Stimulated activated naive B cell treated with anti-CD40 and anti-IgM and Interleukin-4, amounts not matched to agents 10 μg/mL and 1 μg/mL and 100 μg/mL, for 72 hours (primary cell): ENCODE results near the gene SHE.

Experiments used
- ATAC-seq, 2 donors: fragments of 150-1000 bp; cut with Tn5 transposase; replicated peaks; 2 replicates each; pipeline ENCODE4 v1.10.0; 2021; ENCODE audit warnings: moderate library complexity in 1 of 2
- DNase-seq: peaks from one replicate; pipeline ENCODE4 v3.0.0; 2021
- H3K27ac Mint-ChIP-seq: one replicate; pipeline ENCODE4 v1.8.0; 2022; ENCODE audit warnings: mild to moderate bottlenecking, mixed read lengths
- H3K27me3 Mint-ChIP-seq, 2 donors: one replicate each; pipeline ENCODE4 v1.8.0; 2022; ENCODE audit warnings: mixed read lengths in 2 of 2
- H3K36me3 Mint-ChIP-seq, 2 donors: one replicate each; pipeline ENCODE4 v1.8.0; 2022; ENCODE audit warnings: mixed read lengths in 2 of 2, mild to moderate bottlenecking in 1 of 2
- H3K4me1 Mint-ChIP-seq, 2 donors: one replicate each; pipeline ENCODE4 v1.8.0; 2022; ENCODE audit warnings: mixed read lengths in 2 of 2, mild to moderate bottlenecking in 1 of 2
- H3K4me3 Mint-ChIP-seq, 2 donors: one replicate each; pipeline ENCODE4 v1.8.0; 2022; ENCODE audit warnings: mild to moderate bottlenecking in 2 of 2, mixed read lengths in 2 of 2, moderate library complexity in 1 of 2
- H3K9me3 Mint-ChIP-seq, 2 donors: one replicate each; pipeline ENCODE4 v1.8.0; 2022; ENCODE audit warnings: mixed read lengths in 2 of 2, mild to moderate bottlenecking in 1 of 2

The SHE gene

DNA sequence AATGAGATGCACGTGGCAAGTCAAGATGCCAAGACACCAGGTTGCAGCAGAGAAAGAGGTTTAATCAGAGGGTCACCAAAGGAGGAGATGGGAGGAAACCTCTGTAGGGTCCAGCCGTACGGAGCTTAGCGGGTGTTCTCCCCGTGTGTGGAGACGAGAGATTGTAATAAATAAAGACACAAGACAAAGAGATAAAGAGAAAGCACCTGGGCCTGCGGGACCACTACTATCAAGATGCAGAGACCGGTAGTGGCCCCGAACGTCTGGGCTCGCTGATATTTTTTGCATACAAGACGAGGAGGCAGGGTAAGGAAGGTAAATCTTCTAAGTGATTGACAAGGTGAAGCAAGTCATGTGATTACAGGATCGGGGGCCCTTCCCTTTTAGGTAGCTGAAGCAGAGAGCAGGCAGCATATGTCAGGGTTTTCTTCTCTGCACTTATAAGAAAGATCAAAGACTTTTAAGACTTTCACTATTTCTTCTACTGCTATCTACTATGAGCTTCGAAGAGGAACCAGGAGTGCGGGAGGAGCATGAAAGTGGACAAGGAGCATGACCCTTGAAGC is 41.4 kb downstream of the SHE start:
- Mint-ChIP-seq H3K4me1 (peaks cover 11 to 12% of the 10 kb centered on the region in 2 donors), H3K36me3 (peaks cover 7 to 13% of the 10 kb centered on the region in 2 donors), H3K27ac (no peak overlapping the region), H3K4me3 (no peak overlapping the region), H3K27me3 (peaks cover 0 to 6% of the 10 kb centered on the region in 2 donors), H3K9me3 (no peaks in the 10 kb centered on the region)
- ATAC-seq = no peak
- no peak for DNase-seq

DNA sequence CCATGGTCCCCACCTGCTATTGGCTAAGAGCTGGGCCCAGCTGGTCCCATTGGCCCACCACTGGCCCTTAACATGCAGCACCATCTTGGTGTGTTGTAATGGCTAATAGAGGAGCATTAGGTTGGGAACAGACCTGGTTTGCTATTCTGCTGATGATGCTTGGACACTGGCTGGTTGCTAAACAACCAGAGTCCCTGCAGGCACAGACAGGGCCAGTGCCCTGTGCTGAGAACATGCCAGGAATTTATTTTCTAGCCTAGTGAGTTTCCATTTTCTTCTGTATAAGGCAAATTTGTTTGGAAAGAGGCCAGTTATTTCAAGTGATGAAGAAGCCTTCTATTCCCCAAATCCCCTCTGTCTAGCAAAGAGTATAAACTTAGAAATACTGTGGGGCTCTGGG is 43.1 kb downstream of the SHE start:
- DNase-seq (no peak), ATAC-seq (no peak)
- H3K27me3 Mint-ChIP-seq = no peaks in the 10 kb centered on the region
- no peak overlapping the region for H3K4me3 Mint-ChIP-seq
- H3K36me3 Mint-ChIP-seq = peaks cover 9 to 22% of the 10 kb centered on the region in 2 donors
- no peaks in the 10 kb centered on the region for H3K9me3 Mint-ChIP-seq
- H3K4me1 Mint-ChIP-seq = peaks cover 11 to 14% of the 10 kb centered on the region in 2 donors
- no peak overlapping the region for H3K27ac Mint-ChIP-seq

GRCh38 chr1:154456631-154457030 is 45.6 kb downstream of the SHE start:
- no peak for DNase-seq
- H3K36me3 Mint-ChIP-seq = peaks cover 15 to 37% of the 10 kb centered on the region in 2 donors
- no peak for ATAC-seq
- peaks cover 6 to 9% of the 10 kb centered on the region in 2 donors for H3K27me3 Mint-ChIP-seq
- H3K27ac Mint-ChIP-seq = no peak overlapping the region
- H3K4me3 Mint-ChIP-seq = no peak overlapping the region
- H3K9me3 Mint-ChIP-seq = no peaks in the 10 kb centered on the region
- peaks cover 17 to 19% of the 10 kb centered on the region in 2 donors for H3K4me1 Mint-ChIP-seq

GRCh38 chr1:154454386-154455120 is 47.7 kb downstream of the SHE start:
- Mint-ChIP-seq H3K27me3 (peaks cover 6 to 15% of the 10 kb centered on the region in 2 donors), H3K27ac (no peak overlapping the region), H3K4me1 (peaks cover 17 to 19% of the 10 kb centered on the region in 2 donors), H3K9me3 (no peaks in the 10 kb centered on the region), H3K4me3 (no peak overlapping the region), H3K36me3 (peaks cover 15 to 49% of the 10 kb centered on the region in 2 donors)
- DNase-seq = no peak
- peak; percentile 69 to 72 for ATAC-seq

DNA sequence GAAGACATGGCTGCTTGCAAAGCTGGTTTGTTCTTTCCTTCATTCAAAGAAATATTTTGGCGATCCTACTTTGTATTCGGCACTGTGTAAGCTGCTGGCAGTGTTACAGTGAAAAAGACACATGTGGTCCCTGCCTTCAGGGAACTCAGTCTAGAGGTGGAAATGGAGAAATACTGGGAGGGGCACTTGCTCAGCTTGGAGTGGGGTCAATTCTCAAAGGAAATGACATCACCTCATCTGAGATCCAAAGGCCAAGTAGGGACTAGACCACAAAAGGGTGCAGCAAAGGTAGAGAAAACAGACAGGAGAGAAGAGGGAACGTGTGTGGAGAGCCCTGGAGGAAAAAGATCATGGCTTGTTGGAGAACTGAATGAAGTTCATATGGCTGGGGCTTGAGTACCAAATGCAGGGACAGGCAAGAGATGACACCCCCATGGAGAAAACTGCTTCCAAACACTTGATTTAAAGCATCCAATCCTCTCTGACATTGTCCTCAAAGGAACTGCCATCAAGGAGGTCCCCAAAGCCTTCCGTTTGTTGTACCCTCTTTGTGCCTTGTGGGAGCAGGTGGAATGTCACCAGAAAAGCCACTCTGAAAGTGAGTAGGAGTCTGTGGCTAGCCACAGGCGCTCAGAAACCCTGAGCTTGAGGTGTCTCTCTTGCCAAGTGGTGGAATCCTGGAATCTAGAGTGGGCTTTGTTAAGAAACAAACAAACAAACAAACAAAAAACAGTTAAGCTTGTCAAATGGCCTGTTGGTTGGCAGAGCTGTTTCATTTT is 48.4 kb downstream of the SHE start:
- no peaks in the 10 kb centered on the region for H3K9me3 Mint-ChIP-seq
- H3K27me3 Mint-ChIP-seq = peaks cover 6 to 15% of the 10 kb centered on the region in 2 donors
- peaks cover 17 to 19% of the 10 kb centered on the region in 2 donors for H3K4me1 Mint-ChIP-seq
- no peak overlapping the region for H3K27ac Mint-ChIP-seq
- DNase-seq (no peak), ATAC-seq (peak in 1 of 2 donors; percentile 41)
- peaks cover 15 to 50% of the 10 kb centered on the region in 2 donors for H3K36me3 Mint-ChIP-seq
- no peak overlapping the region for H3K4me3 Mint-ChIP-seq

DNA sequence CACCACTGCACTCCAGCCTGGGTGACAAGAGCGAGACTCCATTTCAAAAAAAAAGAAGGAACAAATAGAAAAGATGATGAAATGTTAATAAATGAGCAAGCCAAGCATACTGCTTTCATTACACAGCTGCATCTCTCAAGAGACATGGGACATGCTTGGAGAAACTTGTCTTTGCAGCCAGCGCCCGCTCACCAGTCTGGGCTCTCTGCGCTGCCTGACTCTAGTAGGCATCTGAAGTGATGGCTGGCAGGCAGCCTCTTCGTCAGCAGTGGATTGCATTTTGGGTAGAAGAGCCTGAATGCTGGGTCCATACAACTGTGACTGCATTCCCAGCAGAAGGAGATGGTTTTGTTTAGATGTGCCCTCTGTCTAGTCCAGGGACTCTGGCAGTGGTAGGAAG is 49.1 kb downstream of the SHE start:
- no peak for DNase-seq
- H3K27ac Mint-ChIP-seq = no peak overlapping the region
- H3K4me3 Mint-ChIP-seq = no peak overlapping the region
- peaks cover 17 to 19% of the 10 kb centered on the region in 2 donors for H3K4me1 Mint-ChIP-seq
- peaks cover 15 to 46% of the 10 kb centered on the region in 2 donors for H3K36me3 Mint-ChIP-seq
- H3K9me3 Mint-ChIP-seq = no peaks in the 10 kb centered on the region
- H3K27me3 Mint-ChIP-seq = peaks cover 6 to 15% of the 10 kb centered on the region in 2 donors
- ATAC-seq = no peak

- Mint-ChIP-seq H3K4me1 (peaks cover 5 to 9% of the 10 kb centered on the region in 2 donors), H3K9me3 (no peaks in the 10 kb centered on the region), H3K36me3 (peaks cover 14 to 49% of the 10 kb centered on the region in 2 donors), H3K4me3 (no peak overlapping the region), H3K27ac (no peak overlapping the region), H3K27me3 (peaks cover 17 to 23% of the 10 kb centered on the region in 2 donors)
- ATAC-seq (no peak), DNase-seq (no peak)
Measured at GRCh38 chr1:154448331-154448811, 53.8 kb downstream of the SHE start.

DNA sequence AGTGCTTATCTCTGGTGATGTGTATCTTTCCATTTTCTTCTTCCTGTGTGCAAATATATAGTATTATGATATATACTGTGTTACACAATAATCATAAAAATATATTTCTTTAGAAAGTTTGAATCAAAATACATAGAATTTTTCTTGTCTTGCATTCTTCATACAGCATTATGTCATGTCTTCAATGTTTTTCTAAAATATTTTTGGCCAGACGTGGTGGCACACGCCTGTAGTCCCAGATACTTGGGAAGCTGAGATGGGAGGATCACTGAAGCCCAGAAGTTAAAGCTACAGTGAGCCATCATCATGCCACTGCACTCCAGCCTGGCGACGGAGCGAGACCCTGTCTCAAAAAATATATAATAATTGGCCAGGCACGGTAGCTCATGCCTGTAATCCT is 55.4 kb downstream of the SHE start:
- Mint-ChIP-seq H3K4me1 (peaks cover 5 to 11% of the 10 kb centered on the region in 2 donors), H3K9me3 (no peaks in the 10 kb centered on the region), H3K4me3 (no peak overlapping the region), H3K27ac (no peak overlapping the region), H3K27me3 (peaks cover 16% of the 10 kb centered on the region in 2 donors), H3K36me3 (peaks cover 7 to 44% of the 10 kb centered on the region in 2 donors)
- ATAC-seq (no peak), DNase-seq (no peak)

- Mint-ChIP-seq H3K36me3 (peaks cover 6 to 43% of the 10 kb centered on the region in 2 donors), H3K27ac (no peak overlapping the region), H3K4me1 (peaks cover 8 to 16% of the 10 kb centered on the region in 2 donors), H3K9me3 (no peaks in the 10 kb centered on the region), H3K4me3 (no peak overlapping the region), H3K27me3 (peaks cover 13 to 14% of the 10 kb centered on the region in 2 donors)
- ATAC-seq (no peak), DNase-seq (no peak)
Measured at GRCh38 chr1:154446292-154446691, 55.9 kb downstream of the SHE start.

DNA sequence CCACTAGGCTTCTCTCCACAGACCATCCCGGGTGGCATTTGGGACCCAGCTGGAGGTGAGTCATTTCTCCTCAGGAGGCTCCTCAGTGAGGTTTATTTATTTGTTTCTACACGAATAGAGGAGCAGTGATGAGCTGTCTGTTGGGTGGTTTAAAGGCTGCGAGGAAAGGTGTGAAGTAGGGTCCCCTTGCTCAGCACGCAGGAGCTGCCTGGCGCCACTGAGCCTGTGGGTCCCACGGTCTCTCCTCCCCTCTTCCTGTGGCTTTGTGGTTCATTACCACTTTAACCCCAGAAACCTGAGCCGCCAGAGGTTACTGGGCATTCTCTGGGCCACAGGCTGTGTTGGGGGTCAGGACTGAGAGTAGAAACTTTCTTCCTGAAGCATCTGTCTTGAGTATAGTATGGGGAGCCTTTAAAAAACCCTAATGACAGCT is 57.2 kb downstream of the SHE start:
- H3K4me1 Mint-ChIP-seq = peaks cover 12 to 28% of the 10 kb centered on the region in 2 donors
- no peak overlapping the region for H3K4me3 Mint-ChIP-seq
- DNase-seq (no peak), ATAC-seq (peak; percentile 16 to 33)
- H3K36me3 Mint-ChIP-seq = peaks cover 6 to 42% of the 10 kb centered on the region in 2 donors
- no peaks in the 10 kb centered on the region for H3K9me3 Mint-ChIP-seq
- H3K27ac Mint-ChIP-seq = no peak overlapping the region
- peaks cover 8 to 14% of the 10 kb centered on the region in 2 donors for H3K27me3 Mint-ChIP-seq

- Mint-ChIP-seq H3K4me3 (no peak overlapping the region), H3K27me3 (peaks cover 8 to 14% of the 10 kb centered on the region in 2 donors), H3K4me1 (peaks cover 18 to 40% of the 10 kb centered on the region in 2 donors), H3K27ac (peak overlapping the region; percentile 43), H3K9me3 (no peaks in the 10 kb centered on the region), H3K36me3 (peaks cover 6 to 41% of the 10 kb centered on the region in 2 donors)
- ATAC-seq = no peak
- DNase-seq = no peak
Measured at GRCh38 chr1:154443274-154444013, 58.8 kb downstream of the SHE start.

- Mint-ChIP-seq H3K36me3 (peaks cover 8 to 41% of the 10 kb centered on the region in 2 donors), H3K4me1 (peaks cover 20 to 46% of the 10 kb centered on the region in 2 donors), H3K27ac (no peak overlapping the region), H3K27me3 (peaks cover 8 to 14% of the 10 kb centered on the region in 2 donors), H3K9me3 (no peaks in the 10 kb centered on the region), H3K4me3 (no peak overlapping the region)
- DNase-seq = no peak
- ATAC-seq = no peak
Measured at GRCh38 chr1:154442006-154442740, 60.0 kb downstream of the SHE start.

GRCh38 chr1:154441241-154441888 is 60.8 kb downstream of the SHE start:
- ATAC-seq (no peak), DNase-seq (no peak)
- peaks cover 7 to 14% of the 10 kb centered on the region in 2 donors for H3K27me3 Mint-ChIP-seq
- H3K36me3 Mint-ChIP-seq = peaks cover 11 to 44% of the 10 kb centered on the region in 2 donors
- H3K27ac Mint-ChIP-seq = peak overlapping the region; percentile 40
- peaks cover 20 to 46% of the 10 kb centered on the region in 2 donors for H3K4me1 Mint-ChIP-seq
- H3K4me3 Mint-ChIP-seq = no peak overlapping the region
- no peaks in the 10 kb centered on the region for H3K9me3 Mint-ChIP-seq
